Body of pancreas (tissue), 4 donors: ENCODE measurements around the gene RB1. TPM values are rescaled to one million over a fixed set of nuclear protein-coding genes. Genes with fewer than 3 reads are reported as not detected.

Experiments used
- ATAC-seq: fragments of 150-250 bp; one replicate; pipeline ENCODE4 v1.9.1; 2016
- DNase-seq, 4 donors: peaks; one replicate each; pipeline ENCODE4 v3.0.0-alpha.2; 2019
- H3K27ac ChIP-seq, 4 donors: fragments of 200-600 bp; sonication (generic); 1 replicate in 3 of 4; 2 replicates in 1 of 4; pipeline versions ENCODE4 v1.5.1 to v1.6.1; 2016 to 2019; ENCODE audit warnings: mild to moderate bottlenecking in 1 of 4, mixed read lengths in 1 of 4, moderate library complexity in 1 of 4
- H3K27me3 ChIP-seq, 2 donors: fragments of 200-600 bp; sonication (generic); one replicate each; pipeline ENCODE4 v1.6.0; 2016; ENCODE audit warnings: mild to moderate bottlenecking in 1 of 2
- H3K36me3 ChIP-seq, 2 donors: fragments of 200-600 bp; sonication (generic); replicated peaks in 1 of 2; 2 replicates each; pipeline ENCODE4 v1.5.1; 2016; ENCODE audit warnings: low read depth in 2 of 2; ENCODE audit not compliant: insufficient read depth in 1 of 2
- H3K4me1 ChIP-seq: fragments of 200-600 bp; sonication (generic); one replicate; pipeline ENCODE4 v1.6.0; 2016
- H3K4me3 ChIP-seq, 2 donors: fragments of 200-600 bp; sonication (generic); 1 replicate in 1 of 2; 2 replicates in 1 of 2; pipeline ENCODE4 v1.5.1; 2016 to 2019
- H3K9me3 ChIP-seq, 3 donors: fragments of 200-600 bp; sonication (generic); 1 replicate in 2 of 3; 2 replicates in 1 of 3; pipeline ENCODE4 v1.5.1; 2016
- POLR2A ChIP-seq, 3 donors: fragments of 450-650 bp; IDR thresholded peaks; one replicate each; pipeline ENCODE4 v1.6.1; 2016; ENCODE audit warnings: antibody characterized with exemption in 3 of 3, mild to moderate bottlenecking in 2 of 3
- whole genome bisulfite sequencing, 2 donors: methylation state at CpG; one replicate each; pipeline ENCODE4 v1.1.5; 2017; 5-methylcytosine and 5-hydroxymethylcytosine counted together
- intact Hi-C: fragments of 100-400 bp; cut with DNase I; formaldehyde crosslinking; loops from one replicate; pipeline ENCODE4 v1.15.1; 2023
- total RNA-seq, 2 donors: library from RNA; depleted of rRNA; stranded (reverse); fragments of >200 nt; gene quantifications; one replicate each; pipeline ENCODE4 v1.1.0, GENCODE V29; 2016
- TF ChIP-seq, protein P1 (sequence below), 7 experiments: fragments of 450-650 bp in 4 of 7; fragments of 200-600 bp in 3 of 7; sonication (generic) in 3 of 7; IDR thresholded peaks; one replicate each; pipeline ENCODE4 v1.5.1; 2016 to 2019; ENCODE audit warnings: antibody characterized with exemption in 7 of 7

RB1 gene
- total RNA-seq, 2 donors from 2014 or later, result 20.5 to 28.0 TPM

DNA sequence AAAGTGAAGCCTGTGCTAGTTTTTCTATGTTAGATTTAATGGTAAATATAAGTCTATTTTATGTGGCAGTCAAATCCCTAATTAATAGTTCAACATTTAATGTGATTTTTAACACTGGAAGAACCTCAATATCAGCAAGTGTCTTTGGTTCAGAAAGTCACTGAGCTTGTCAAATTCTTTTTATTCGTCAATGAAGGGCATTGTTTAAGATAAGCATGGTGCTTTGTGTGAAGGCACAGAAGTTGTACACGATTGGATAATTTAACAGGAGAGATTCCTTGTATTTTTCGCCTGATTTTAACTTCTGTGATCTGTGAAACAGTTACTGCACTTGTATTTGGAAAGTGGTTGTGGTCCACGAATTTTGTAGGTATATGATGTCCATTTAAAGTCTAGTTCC lies 30.2 kb upstream of the RB1 start:
- Histone ChIP-seq H3K27ac (no peak overlapping the region), H3K4me1 (no peaks in the 10 kb centered on the region), H3K9me3 (no peaks in the 10 kb centered on the region), H3K27me3 (no peaks in the 10 kb centered on the region), H3K4me3 (no peak overlapping the region), H3K36me3 (no peaks in the 10 kb centered on the region)
- intact Hi-C loops, result no loop called here
- 69 to 71% methylated on average over 4 of the region's 4 CpGs for WGBS, 2 donors
- DNase-seq (no peak), ATAC-seq (no peak)
- TF ChIP-seq, protein P1, sequence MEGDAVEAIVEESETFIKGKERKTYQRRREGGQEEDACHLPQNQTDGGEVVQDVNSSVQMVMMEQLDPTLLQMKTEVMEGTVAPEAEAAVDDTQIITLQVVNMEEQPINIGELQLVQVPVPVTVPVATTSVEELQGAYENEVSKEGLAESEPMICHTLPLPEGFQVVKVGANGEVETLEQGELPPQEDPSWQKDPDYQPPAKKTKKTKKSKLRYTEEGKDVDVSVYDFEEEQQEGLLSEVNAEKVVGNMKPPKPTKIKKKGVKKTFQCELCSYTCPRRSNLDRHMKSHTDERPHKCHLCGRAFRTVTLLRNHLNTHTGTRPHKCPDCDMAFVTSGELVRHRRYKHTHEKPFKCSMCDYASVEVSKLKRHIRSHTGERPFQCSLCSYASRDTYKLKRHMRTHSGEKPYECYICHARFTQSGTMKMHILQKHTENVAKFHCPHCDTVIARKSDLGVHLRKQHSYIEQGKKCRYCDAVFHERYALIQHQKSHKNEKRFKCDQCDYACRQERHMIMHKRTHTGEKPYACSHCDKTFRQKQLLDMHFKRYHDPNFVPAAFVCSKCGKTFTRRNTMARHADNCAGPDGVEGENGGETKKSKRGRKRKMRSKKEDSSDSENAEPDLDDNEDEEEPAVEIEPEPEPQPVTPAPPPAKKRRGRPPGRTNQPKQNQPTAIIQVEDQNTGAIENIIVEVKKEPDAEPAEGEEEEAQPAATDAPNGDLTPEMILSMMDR (IDR thresholded peaks at IDR 0.05), result no peak
- no peak for TF ChIP-seq POLR2A (IDR thresholded peaks at IDR 0.05)

DNA sequence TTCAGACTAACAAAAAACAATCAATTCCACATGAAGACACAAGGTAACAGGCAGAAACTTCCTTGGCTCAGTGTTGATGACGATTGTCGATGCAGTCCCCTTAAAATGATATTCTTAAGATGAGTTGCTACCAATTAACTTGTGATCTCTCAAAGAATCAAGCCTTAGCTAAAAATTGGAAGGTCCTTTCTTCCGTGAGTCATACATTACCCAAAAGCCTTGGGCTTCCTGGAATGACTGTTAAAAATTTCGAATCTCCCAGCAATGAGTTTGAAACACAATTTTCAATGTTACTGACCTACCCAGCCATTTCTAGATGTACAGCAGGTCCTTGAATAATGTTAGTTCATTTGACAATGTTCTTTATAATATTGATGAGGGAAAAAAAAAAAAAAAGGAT lies 28.0 kb upstream of the RB1 start:
- TF ChIP-seq, protein P1 (IDR thresholded peaks at IDR 0.05), result no peak
- TF ChIP-seq POLR2A (IDR thresholded peaks at IDR 0.05), result no peak
- Histone ChIP-seq H3K9me3 (no peaks in the 10 kb centered on the region), H3K36me3 (no peaks in the 10 kb centered on the region), H3K27ac (no peak overlapping the region), H3K4me1 (no peaks in the 10 kb centered on the region), H3K4me3 (no peak overlapping the region), H3K27me3 (no peaks in the 10 kb centered on the region)
- ATAC-seq (no peak), DNase-seq (no peak)
- intact Hi-C loops, result no loop called here
- 80 to 89% methylated on average over 4 of the region's 4 CpGs for WGBS, 2 donors

DNA sequence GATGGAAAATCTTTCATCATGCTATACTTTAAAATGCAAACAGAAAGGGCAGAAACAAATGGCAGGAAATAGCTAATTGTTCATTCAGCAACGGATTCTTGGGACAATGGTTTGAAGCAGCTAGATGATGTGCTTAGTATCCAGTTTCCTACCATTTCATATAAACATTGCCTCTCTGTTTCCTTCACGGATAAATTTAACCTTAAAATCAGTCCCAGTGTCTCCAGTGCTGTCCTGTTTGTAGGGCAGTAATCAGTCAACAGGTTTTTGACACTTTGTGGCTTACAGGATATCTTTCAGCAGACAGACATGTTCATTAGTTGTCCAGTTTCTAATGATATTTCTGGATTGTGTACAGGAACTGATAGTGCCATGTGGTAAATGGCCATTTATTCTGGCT lies 24.7 kb upstream of the RB1 start:
- no peak for ATAC-seq
- Histone ChIP-seq H3K4me1 (no peaks in the 10 kb centered on the region), H3K36me3 (no peaks in the 10 kb centered on the region), H3K4me3 (no peak overlapping the region), H3K9me3 (no peaks in the 10 kb centered on the region), H3K27ac (no peak overlapping the region), H3K27me3 (no peaks in the 10 kb centered on the region)
- intact Hi-C loops, result no loop called here
- no peak for TF ChIP-seq POLR2A (IDR thresholded peaks at IDR 0.05)
- TF ChIP-seq, protein P1 (IDR thresholded peaks at IDR 0.05), result no peak
- DNase-seq, result no peak
- 43 to 51% methylated on average over 2 of the region's 2 CpGs for WGBS, 2 donors

DNA sequence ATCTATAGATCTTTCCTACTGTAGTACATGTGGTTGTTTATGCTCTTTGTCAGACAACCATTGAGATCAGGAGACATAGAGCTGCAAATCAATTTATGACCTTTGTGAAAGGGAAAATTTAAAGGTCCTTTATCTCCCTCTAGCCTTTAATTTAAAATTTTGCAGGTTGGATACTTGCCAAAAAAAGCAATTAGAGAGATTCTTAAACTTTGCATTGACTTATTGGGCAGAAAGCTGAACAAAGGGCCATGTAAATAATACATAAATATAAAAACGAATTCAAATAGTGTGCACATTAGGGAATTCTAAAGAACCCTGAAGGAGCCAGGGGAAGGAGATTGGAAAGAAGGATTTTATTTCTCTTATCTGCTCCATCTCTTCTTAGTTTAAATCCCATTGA lies 22.0 kb upstream of the RB1 start:
- 52 to 57% methylated on average over 1 of the region's 1 CpG for WGBS, 2 donors
- intact Hi-C loops, result no loop called here
- Histone ChIP-seq H3K9me3 (no peaks in the 10 kb centered on the region), H3K4me1 (no peaks in the 10 kb centered on the region), H3K36me3 (no peaks in the 10 kb centered on the region), H3K27ac (no peak overlapping the region), H3K27me3 (no peaks in the 10 kb centered on the region), H3K4me3 (no peak overlapping the region)
- TF ChIP-seq, protein P1 (IDR thresholded peaks at IDR 0.05), result no peak
- no peak for TF ChIP-seq POLR2A (IDR thresholded peaks at IDR 0.05)
- no peak for DNase-seq
- ATAC-seq, result no peak

DNA sequence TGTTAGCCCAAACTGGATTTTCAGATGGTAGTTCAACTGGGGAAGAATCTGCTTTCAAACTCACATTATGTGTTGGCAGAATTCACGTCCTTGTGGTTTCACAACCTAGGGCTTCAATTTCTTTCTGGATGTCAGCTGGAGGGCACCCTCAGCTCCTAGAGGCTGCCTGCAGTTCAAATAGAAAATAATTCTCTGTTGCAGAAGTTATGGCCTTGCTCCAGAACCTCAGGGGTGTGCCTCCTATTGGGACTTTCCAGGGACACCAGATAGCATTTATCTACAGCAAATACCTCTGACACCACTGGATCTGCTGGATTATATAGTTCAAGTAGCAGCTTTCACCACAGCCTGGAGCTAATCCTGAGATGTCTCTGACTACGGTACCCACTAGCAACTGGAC lies 11.8 kb upstream of the RB1 start:
- Histone ChIP-seq H3K9me3 (no peaks in the 10 kb centered on the region), H3K36me3 (no peaks in the 10 kb centered on the region), H3K4me3 (no peak overlapping the region), H3K27ac (no peak overlapping the region), H3K4me1 (peaks cover 8% of the 10 kb centered on the region), H3K27me3 (no peaks in the 10 kb centered on the region)
- DNase-seq (peak in 1 of 4 donors; percentile 19), ATAC-seq (peak; percentile 35)
- WGBS, 2 donors, result 17 to 19% methylated on average over 2 of the region's 2 CpGs
- no peak for TF ChIP-seq POLR2A (IDR thresholded peaks at IDR 0.05)
- TF ChIP-seq, protein P1 (IDR thresholded peaks at IDR 0.05), result no peak
- intact Hi-C loops, result no loop called here
